GM19455 (cell line): ENCODE results near the gene MRGPRD.

Source experiments
- ATAC-seq: cut with Tn5 transposase; IDR thresholded peaks from one replicate; pipeline ENCODE4 v1.9.1; 2021; ENCODE audit not compliant: unreplicated experiment

MRGPRD gene

GRCh38 chr11:68970921-68971636, 9.7 kb downstream of the MRGPRD start:
- ATAC-seq = no peak

- ATAC-seq = no peak
These were observed 11.4 kb downstream of the MRGPRD start for GRCh38 chr11:68969386-68969785.

GRCh38 chr11:68968306-68969250, 12.2 kb downstream of the MRGPRD start:
- no peak for ATAC-seq

- no peak for ATAC-seq
These were observed 13.6 kb downstream of the MRGPRD start for GRCh38 chr11:68966894-68967780.

- ATAC-seq = no peak
These were observed 14.6 kb downstream of the MRGPRD start for GRCh38 chr11:68965901-68966853.

- no peak for ATAC-seq
These were observed 17.0 kb downstream of the MRGPRD start for GRCh38 chr11:68963779-68964178.

- ATAC-seq = no peak
These were observed 18.1 kb downstream of the MRGPRD start for GRCh38 chr11:68962527-68963250.

- ATAC-seq = no peak
These were observed 19.5 kb downstream of the MRGPRD start for GRCh38 chr11:68961245-68961644.

GRCh38 chr11:68960294-68961071, 20.3 kb downstream of the MRGPRD start:
- ATAC-seq = no peak

GRCh38 chr11:68959465-68960293, 21.1 kb downstream of the MRGPRD start:
- no peak for ATAC-seq

GRCh38 chr11:68958211-68958610, 22.6 kb downstream of the MRGPRD start:
- no peak for ATAC-seq

- ATAC-seq = no peak
These were observed 24.1 kb downstream of the MRGPRD start for GRCh38 chr11:68956547-68957254.

- ATAC-seq = no peak
These were observed 24.6 kb downstream of the MRGPRD start for GRCh38 chr11:68956142-68956541.

GRCh38 chr11:68955607-68955958, 25.2 kb downstream of the MRGPRD start:
- ATAC-seq = no peak

GRCh38 chr11:68954836-68955606, 25.8 kb downstream of the MRGPRD start:
- no peak for ATAC-seq

- no peak for ATAC-seq
These were observed 30.0 kb downstream of the MRGPRD start for GRCh38 chr11:68950762-68951161.
